GM18861 (cell line): ENCODE data around the gene BCKDHB.

Experiments
- ATAC-seq: cut with Tn5 transposase; IDR thresholded peaks from one replicate; pipeline ENCODE4 v1.9.1; 2021; ENCODE audit not compliant: unreplicated experiment

Gene BCKDHB

DNA sequence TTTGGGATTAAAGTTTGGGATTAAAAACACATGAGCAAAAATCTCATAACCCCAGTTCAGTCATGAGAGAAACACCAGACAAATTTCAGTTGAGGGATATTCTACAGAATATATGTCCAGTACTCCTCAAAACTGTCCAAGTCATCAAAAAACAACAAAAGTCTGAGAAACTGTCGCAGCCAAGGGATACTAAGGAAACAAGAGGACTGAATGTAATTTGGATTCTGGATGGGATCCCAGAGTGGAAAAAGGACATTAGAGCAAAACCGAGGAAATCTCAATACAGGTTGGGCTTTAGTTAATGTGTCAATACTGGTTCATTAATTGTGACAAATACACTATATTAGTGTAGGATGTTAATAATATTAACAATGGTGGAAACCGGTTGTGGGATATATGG, 219.3 kb downstream of the BCKDHB start:
- no peak for ATAC-seq

DNA sequence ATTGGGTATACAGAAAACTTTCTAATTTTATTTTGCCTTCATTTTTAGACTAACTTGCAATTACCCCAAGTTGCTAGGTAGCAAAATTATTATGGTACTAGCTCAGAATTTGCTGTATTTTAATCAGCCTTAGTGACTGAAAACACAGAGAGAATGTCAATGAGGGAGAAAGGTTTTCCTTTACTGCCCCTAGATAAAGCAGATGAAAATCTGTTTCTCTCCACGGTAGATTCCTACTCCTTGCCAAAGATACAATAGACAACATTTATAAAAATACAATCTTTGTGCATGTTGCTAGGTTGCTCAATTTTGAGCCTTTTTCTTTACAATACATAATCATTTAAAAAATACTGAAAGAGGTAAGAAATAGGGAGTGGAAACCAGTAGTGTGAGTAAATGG, 222.2 kb downstream of the BCKDHB start:
- no peak for ATAC-seq

DNA sequence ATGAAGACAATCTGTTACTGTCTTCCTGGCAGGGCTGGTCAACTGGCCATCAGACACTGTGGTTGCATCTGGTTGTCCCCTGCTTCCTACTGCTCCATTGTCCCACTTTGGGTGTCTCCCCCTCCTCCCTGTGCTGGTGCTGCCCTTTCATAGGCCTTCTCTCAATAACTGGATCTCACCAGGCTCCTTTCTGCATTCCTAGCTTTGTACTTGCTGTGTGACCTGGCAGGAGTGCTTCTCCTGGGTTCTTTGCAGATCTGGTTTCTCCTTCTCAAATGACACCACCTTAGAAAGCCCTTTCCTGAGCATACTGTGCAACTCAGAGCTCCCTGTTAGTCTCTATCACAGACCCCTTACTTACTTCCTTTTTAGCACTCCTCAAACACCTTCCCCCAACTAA, 223.0 kb downstream of the BCKDHB start:
- no peak for ATAC-seq

DNA sequence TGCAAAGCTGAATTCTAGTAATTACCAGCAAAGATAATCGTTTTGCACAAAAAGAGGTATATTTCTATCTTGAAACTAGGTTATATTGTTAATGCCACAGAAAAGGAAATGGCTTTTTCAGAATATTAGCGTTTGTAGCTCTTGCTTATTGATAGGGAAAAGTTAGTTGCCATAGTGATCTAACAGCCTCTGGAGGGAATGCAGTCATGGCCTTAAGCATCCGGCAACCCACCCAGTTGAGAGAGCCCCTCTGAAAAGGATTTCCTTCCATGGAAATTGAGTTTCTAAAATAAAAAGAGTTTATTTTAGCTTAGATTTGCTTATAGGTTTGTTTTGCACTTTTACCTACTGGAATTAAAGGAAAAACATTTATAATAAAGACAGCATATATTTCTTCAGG, 224.5 kb downstream of the BCKDHB start:
- ATAC-seq, result no peak

DNA sequence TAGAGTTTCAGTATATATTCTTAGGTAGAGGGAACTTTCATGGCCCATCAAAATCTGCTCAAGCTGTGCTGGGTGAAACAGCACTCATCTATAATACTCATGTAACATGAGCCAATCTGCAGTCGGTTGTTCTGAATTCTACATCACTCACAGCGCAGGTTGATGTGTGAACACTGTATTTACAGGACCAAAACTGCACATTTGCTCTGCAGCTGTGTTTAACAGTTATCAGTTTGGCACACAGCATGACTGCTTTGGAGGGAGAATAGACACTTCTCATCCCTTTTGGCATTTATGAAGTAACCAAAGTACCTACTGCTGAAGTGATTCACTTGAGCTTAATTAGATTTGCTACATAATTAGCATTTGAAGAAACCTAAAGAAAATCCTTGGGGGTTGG, 225.1 kb downstream of the BCKDHB start:
- ATAC-seq, result no peak

DNA sequence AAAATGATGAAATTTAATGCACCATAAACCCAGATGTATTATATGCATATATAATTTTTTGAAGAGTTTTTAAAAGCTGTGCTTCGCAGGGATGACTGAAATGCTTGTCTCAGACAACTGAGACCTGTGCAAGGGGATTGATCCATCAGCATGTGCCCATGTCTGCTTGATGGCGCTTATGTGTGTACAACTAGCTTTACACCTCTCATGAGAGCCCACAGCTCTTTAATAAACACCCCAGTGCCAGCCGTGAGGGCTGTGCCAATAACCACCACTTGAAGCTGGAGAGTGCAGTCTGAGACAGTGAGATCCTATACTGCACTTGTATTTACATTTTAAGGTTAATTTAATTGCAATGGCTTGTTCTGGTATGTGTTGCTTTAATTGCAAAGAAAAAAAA, 225.5 kb downstream of the BCKDHB start:
- no peak for ATAC-seq

DNA sequence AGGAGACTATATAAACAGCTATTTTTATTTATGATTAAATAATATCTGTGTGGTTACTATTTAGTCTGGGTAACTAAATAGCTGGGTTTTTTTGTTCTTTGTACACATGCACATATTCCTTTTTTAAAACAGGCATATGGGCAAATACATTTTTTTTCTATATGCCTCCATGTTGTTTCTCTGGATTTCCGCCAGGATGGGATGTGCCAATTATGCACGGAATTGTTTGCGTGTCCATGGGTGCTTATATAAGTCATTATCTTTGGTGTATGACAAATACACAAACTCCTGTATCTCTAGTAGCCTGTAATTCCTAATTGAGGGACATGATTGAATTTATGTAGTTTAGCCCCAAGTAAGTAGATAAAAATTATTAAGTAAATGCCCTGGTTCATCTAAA, 226.9 kb downstream of the BCKDHB start:
- ATAC-seq, result no peak

DNA sequence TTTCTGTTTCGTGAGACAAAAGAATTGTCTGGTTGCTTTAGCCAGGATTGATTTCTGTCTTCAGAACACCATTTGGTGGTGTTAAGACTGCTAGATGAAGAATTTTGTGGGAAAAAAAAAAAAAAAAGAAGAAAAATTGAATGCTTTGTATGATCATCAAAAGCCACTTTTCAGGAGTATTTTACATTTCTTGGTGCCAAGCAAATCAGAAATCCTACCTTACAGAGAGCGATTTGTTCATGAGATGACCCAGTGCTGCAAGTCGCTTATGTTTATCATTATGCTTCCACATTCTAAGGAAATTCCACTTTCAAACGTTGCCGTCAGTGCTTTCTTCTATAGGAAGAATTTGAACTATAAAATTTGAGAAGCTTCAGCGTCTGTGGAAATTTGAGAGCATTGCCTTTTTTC, 228.7 kb downstream of the BCKDHB start:
- ATAC-seq, result no peak

DNA sequence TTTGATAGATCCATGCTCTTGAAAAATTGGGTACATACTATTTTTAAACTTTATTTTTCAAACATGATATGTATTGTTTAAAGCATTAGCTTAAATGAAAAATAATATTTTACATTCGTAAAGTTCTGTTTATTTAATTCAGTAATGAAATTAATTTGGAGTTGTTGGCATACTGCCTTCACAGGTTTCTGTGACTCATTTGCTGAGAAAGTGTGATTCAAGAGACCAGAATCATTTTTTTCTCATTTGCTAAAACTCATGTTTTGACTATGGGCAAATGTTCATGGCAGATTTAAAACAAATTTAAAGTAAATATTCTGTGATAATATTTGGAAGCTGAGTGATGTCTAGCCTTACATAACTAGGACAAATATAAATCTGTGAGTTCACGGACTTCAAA, 230.4 kb downstream of the BCKDHB start:
- no peak for ATAC-seq

DNA sequence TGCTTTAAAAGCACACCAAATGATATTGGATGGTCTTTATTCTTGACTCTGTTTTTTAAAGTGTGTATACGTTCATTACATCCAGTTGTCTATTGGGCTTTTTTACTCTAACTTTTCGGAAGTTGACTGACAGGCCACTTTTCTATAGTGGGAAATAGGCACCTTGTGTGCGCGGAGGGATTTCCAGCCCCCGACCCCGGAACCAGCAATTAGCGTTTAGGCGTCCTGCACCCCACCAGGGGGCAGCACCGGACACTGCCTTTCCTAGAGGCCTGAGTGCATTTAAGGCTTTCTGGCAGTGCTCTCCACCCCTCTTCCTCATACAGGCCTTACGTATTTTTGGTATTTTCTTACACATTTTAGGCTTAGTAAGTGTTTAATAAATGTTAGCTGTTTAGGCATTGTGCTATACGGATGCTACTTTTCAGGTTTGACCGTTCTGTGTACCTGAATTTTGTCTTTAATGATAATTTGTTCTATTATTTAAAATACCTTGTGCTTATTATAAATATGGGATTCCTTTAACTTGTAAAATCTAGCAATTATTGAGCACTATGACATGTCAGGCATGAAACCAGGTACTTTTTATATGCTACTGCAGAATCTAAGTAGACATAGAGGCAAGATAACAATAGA, 231.8 kb downstream of the BCKDHB start:
- ATAC-seq, result peak; percentile 98

DNA sequence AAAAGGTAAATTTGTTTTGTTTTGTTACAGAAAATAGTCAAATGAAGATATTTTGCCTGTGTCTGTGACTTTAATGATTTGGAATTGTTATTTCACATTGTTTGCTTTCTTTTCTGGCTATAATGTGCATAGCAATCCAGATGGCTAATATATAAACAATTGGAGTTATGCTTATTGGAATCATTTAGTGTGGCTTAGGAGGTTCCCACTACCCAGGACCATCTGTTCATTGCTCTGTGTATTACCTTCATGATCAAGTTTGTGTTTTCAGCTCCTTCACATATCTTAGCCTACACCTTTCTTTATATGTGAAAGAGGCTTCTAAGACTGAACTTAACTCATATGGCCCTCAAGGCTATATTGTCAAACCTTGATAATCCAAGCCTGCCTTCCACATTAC, 232.9 kb downstream of the BCKDHB start:
- ATAC-seq, result no peak

DNA sequence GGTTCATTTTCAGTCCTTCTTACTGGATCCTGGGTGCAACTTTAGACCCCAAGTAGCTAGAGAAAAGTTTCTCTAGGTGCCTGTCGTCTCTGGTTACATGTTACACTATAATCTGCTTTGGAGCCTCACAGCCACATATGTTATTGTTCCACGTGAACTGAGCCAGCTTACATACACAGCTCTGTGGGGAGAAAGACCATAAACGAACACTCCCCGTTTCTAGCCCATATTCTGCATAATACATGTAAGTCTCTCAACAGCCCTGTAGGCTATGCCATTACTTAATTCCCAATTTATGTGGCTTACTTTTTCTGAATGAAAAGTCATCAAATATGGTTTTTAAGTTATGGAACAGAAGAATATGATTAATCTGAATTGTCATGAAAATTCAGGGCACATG, 233.8 kb downstream of the BCKDHB start:
- ATAC-seq, result no peak

DNA sequence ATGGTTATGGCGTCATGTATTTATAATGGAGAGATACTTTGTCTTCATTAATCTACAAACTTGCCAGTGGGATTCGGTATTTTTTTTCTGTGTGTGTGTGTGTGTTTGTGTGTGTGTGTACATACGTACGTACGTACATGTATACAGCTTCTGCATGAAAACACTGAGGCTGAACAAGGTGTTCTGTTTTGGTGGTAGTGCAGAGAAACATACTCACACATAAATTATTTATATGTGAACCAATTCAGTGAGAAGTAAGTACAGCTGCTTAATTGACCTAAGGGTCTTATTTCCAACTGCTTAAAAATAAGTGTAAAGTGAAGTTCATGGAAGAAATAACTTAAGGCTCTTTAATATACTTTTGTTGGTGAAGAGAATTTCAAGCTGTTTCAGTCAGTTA, 234.2 kb downstream of the BCKDHB start:
- no peak for ATAC-seq

DNA sequence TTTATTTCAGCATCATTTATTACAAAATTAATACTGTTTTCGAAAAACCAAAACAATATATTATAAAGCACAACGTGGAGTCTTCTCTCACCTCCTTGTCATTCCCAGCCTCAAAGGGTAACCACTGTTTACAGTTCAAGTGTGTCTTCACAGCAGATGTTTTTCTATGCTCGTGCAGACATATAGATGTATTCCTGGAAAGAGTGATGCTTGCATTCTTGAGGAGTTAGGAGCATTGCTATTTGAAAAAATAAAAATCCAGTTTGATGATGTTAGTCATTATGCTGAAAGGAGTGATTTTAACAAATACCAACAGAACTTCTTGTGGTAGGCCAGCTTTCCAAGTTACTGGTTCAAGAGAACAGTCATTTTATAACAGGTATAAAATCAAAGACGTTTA, 234.9 kb downstream of the BCKDHB start:
- ATAC-seq, result no peak

DNA sequence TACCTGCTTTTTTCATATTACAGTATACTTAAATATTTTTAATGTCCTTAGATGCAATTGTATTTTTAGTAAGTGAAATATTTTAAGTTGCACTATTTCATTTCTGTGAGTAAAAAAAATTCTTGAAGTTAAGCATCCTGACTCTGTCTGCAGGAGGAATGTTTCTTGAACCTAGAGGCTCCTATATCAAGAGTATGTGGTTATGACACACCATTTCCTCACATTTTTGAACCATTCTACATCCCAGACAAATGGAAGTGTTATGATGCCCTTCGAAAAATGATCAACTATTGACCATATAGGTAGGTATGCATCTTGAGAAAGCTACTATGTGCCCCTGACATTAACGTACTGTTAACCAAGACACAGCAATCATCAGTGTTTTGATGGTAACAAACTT, 237.0 kb downstream of the BCKDHB start:
- ATAC-seq, result no peak

DNA sequence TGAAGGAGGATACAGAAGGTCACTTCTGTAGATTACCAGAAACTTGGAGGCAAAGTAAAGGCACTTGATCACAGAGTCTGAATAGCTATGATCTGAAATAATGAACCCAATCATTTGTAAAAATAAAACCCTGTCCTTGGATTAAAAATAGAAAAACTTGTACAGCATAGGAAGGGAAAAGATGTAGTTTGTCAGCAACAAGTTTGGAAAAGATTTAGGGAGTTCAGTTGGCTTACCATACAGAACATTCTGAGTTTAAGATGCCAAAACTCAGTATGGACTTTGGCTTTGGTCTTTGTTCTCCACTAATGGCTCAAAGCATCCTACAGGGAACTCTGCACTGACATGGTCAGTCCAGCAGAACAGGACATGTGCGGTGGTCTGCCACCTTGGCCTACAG, 240.6 kb downstream of the BCKDHB start:
- no peak for ATAC-seq

DNA sequence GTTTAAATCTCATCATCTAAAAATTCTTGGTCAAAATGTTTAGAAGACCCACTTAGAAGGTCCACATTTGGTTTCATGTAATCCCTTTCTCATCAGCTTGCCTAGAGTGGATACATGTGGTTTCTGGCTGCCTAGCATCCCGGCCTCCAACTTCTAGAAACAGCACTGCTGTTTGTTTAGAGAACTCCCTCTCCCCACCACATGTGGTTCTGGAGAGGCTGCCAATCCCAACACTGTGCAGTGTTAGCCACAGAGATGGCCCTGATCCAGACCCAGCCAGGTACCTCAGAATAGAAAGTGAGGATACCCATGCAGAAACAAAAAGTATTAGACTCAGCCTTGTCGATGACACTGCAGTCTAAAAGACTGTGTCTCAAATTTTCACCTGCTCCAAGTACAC, 241.8 kb downstream of the BCKDHB start:
- ATAC-seq, result no peak

DNA sequence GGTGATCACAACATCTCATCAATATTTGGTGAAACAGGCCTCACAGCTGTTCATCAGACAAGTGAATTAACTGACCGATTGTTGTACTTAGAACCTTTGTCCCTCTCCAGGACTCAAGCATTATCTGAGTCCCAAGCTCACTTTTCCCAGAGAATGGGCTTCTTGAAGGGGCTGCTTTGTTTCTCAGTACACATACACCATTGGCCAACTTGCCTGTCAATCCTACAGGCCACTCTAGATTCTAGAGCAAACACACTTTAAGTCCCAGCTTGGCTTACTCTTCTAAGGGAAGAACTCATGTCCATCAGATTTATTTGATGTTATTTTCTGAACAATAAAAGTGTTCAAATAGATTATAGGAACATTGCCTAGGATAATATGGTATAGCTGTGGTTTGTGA, 249.5 kb downstream of the BCKDHB start:
- ATAC-seq, result no peak

DNA sequence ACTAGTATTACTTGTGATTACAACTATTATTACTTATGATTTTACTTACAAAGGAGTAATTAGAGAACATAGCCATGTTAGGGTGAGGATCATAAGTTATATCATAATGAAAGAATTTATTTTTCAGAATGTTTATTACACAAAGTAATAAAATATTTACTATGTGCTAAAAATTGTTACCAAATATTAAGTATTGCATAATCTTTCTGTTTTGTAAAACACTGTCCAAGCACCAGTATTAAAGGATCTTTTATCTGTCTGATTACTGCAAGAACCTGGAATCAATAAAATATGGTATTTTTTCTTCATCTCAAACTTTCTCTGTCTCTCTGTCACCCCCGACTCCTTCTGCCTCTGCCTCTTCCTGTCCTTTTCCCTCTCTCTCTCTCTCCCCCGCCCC, 250.1 kb downstream of the BCKDHB start:
- ATAC-seq, result no peak

DNA sequence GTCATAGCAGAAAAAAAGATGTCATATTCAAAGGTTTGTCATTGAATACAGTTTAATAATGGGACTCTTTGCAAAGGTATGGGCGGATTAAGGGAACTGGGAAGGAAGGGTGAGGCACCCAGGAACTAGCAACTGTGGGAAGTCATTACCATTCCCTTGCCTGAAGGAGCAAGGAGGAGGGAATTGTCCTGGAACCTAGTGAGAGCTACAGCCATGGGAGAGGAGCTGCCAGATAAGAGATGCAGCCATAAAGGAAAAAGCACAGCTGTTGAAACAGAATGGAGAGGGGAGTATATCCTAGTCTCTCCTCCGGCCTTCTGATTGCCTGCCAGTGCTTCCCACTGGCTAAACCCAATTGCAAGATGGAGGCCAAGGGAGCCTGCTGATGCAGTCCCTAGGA, 250.6 kb downstream of the BCKDHB start:
- ATAC-seq, result no peak

DNA sequence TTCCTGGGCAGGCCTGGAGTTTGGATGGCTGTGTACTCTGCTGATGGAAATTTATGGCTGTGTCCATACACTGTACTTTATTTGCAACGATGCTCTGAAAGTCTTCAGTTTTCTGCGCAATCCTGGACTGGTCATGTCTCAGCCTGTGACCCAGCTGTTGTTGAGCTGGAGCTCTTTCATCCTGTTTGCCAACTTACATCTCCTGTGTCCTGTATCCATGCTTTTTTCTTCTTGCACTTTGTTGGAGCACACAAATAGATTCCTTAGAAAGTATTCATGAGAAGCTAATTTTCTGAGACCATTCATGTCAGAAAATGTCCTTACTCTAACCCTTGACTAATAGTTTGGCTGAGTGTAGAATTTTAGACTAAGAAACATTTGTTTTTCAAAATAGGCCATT, 251.2 kb downstream of the BCKDHB start:
- no peak for ATAC-seq

DNA sequence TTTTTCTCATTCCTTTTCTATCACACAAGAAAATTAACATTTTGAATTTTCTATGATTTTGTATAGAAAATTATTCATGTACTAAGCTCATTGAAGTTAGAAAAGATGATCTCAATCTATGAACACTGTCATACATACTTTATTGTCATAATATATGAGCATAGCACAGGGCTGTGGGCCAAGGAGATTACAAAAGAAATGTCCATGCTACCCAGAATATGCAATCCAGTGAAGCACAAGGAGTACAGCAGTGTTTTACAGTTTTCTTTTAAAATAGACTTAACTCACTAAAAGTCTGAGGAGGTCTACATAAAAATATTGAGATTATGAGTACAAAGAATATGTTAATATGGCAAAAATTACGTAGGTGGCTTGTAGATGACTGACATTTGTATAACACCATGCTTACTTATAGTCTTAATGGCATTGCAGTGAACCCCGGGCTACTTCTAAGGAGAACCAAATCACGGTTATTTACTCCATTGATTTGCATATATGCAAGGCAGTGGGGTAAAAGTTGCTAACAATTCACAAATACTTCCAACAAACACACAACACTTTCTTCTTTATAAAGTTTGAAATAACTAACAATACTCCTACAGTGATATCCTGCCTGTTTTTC, 257.1 kb downstream of the BCKDHB start:
- no peak for ATAC-seq

DNA sequence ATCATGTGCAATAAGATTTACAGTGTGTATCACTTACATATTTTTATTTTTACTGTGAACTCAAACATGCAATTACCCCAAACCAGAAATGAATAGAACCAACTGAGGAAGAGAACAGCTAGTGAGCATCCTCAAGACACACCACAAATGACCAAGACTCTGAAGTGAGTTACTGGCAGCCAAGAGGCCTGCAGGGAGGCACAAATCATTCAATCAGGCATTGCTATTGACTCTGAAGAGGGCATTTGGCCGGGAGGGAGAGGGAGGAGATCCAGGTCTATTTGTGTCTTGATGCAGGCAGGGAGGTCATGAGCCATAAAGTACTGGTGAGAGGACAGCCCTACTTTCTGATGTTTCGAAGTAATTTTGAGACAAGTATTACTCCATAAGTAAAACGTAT, 257.7 kb downstream of the BCKDHB start:
- ATAC-seq, result no peak
